Progenitor cell of endocrine pancreas (in vitro differentiated cells): ENCODE data around the gene MATN1. TPM values are rescaled to one million over a fixed set of nuclear protein-coding genes. Genes with fewer than 3 reads are reported as not detected.
A peak's percentile ranks its signal among the peaks of the same experiment; 100 is the strongest.
"Not testable (repeated sequence)": the region's sequence is repeated elsewhere in the genome, so short reads cannot be mapped to it uniquely, and the experiment has no call there.

ENCODE experiments used
- DNase-seq: peaks from one replicate; pipeline ENCODE4 v3.0.0; 2021; ENCODE audit warnings: low spot score; ENCODE audit not compliant: unreplicated experiment
- H3K27ac Mint-ChIP-seq: 2 replicates; pipeline ENCODE4 v1.8.0; 2021; ENCODE audit warnings: mild to moderate bottlenecking, moderate library complexity, mixed read lengths
- H3K27me3 Mint-ChIP-seq: 2 replicates; pipeline ENCODE4 v1.8.0; 2021; ENCODE audit warnings: mixed read lengths
- H3K36me3 Mint-ChIP-seq: 2 replicates; pipeline ENCODE4 v1.8.0; 2022; ENCODE audit warnings: mixed read lengths; ENCODE audit not compliant: insufficient read depth
- H3K4me1 Mint-ChIP-seq: 2 replicates; pipeline ENCODE4 v1.8.0; 2021; ENCODE audit warnings: low read depth, mixed read lengths
- H3K4me3 Mint-ChIP-seq: 2 replicates; pipeline ENCODE4 v1.8.0; 2021; ENCODE audit warnings: low read depth, mild to moderate bottlenecking, moderate library complexity, mixed read lengths
- H3K9me3 Mint-ChIP-seq: 2 replicates; pipeline ENCODE4 v1.8.0; 2021; ENCODE audit warnings: low read depth, mixed read lengths
- CTCF ChIP-seq: fragments of 200-600 bp; sonication (generic); IDR thresholded peaks from one replicate; pipeline ENCODE4 v1.5.0; 2021; ENCODE audit warnings: antibody characterized with exemption, mild to moderate bottlenecking; ENCODE audit not compliant: unreplicated experiment
- long read RNA-seq: library from polyadenylated mRNA; unstranded; transcript quantifications from one replicate; pipeline ENCODE4 v2.0.0, GENCODE V29; 2020
- total RNA-seq: library from RNA; stranded (reverse); gene quantifications from 2 replicates; pipeline ENCODE4 v1.2.1, GENCODE V29; 2021

Gene MATN1
- 0.11 and 0.14 TPM in 2 replicates for total RNA-seq
- long read RNA-seq: 0 reads

- Mint-ChIP-seq H3K4me3 (no peak within 1 kb of the TSS), H3K27ac (no peak within 1 kb of the TSS), H3K9me3 (no peaks in the 10 kb centered on the region)
Observed at GRCh38 chr1:30723331-30723755, at the start of gene MATN1. MATN1 (minus strand) TSS chr1:30723585; CDS start chr1:30723551, 34 bp downstream.

GRCh38 chr1:30771005-30771404 is 47.6 kb upstream of the MATN1 start:
- no peak for DNase-seq
- Mint-ChIP-seq H3K9me3 (no peaks in the 10 kb centered on the region), H3K4me3 (no peak overlapping the region), H3K27me3 (peaks cover 40% of the 10 kb centered on the region), H3K36me3 (no peaks in the 10 kb centered on the region), H3K27ac (no peak overlapping the region), H3K4me1 (no peaks in the 10 kb centered on the region)
- no peak for TF ChIP-seq CTCF

More at GRCh38 chr1:30723331-30723755, at the start of gene MATN1:
- TF ChIP-seq CTCF: no peak
- Mint-ChIP-seq H3K4me1 (peaks cover 4% of the 10 kb centered on the region), H3K27me3 (peaks cover 4% of the 10 kb centered on the region), H3K36me3 (no peaks in the 10 kb centered on the region)
- no peak for DNase-seq

GRCh38 chr1:30770150-30770549 is 46.8 kb upstream of the MATN1 start:
- Mint-ChIP-seq H3K9me3 (no peaks in the 10 kb centered on the region), H3K27ac (no peak overlapping the region), H3K27me3 (peaks cover 40% of the 10 kb centered on the region), H3K4me3 (no peak overlapping the region), H3K36me3 (no peaks in the 10 kb centered on the region), H3K4me1 (no peaks in the 10 kb centered on the region)
- no peak for TF ChIP-seq CTCF
- DNase-seq: peak; percentile 21

- Mint-ChIP-seq H3K27me3 (peaks cover 39% of the 10 kb centered on the region), H3K36me3 (no peaks in the 10 kb centered on the region), H3K4me3 (no peak overlapping the region), H3K9me3 (no peaks in the 10 kb centered on the region), H3K4me1 (no peaks in the 10 kb centered on the region), H3K27ac (peak overlapping the region; percentile 11)
- no peak for DNase-seq
- TF ChIP-seq CTCF: no peak
Observed at GRCh38 chr1:30768830-30769718, 45.7 kb upstream of the MATN1 start.

GRCh38 chr1:30768159-30768829 is 44.9 kb upstream of the MATN1 start:
- Mint-ChIP-seq H3K4me3 (no peak overlapping the region), H3K9me3 (no peaks in the 10 kb centered on the region), H3K27ac (no peak overlapping the region), H3K4me1 (no peaks in the 10 kb centered on the region), H3K27me3 (peaks cover 33% of the 10 kb centered on the region), H3K36me3 (no peaks in the 10 kb centered on the region)
- no peak for DNase-seq
- no peak for TF ChIP-seq CTCF

GRCh38 chr1:30766948-30767347 is 43.6 kb upstream of the MATN1 start:
- H3K27ac Mint-ChIP-seq, H3K36me3 Mint-ChIP-seq: not testable (repeated sequence)

More at GRCh38 chr1:30766948-30767347, 43.6 kb upstream of the MATN1 start:
- H3K9me3 Mint-ChIP-seq, DNase-seq, H3K4me1 Mint-ChIP-seq, H3K4me3 Mint-ChIP-seq: not testable (repeated sequence)
- H3K27me3 Mint-ChIP-seq: peaks cover 32% of the 10 kb centered on the region
